GM21360 (cell line): Measurements from ENCODE around the gene MAGI2.
A peak's percentile ranks its signal among the peaks of the same experiment; 100 is the strongest.

Experiments used
- ATAC-seq: cut with Tn5 transposase; IDR thresholded peaks from one replicate; pipeline ENCODE4 v1.9.1; 2021; ENCODE audit warnings: mild to moderate bottlenecking, moderate library complexity; ENCODE audit not compliant: unreplicated experiment

The MAGI2 gene

GRCh38 chr7:78080241-78080640, 1373.2 kb downstream of the MAGI2 start:
- ATAC-seq, result no peak

GRCh38 chr7:78074713-78075112, 1378.8 kb downstream of the MAGI2 start:
- no peak for ATAC-seq

- no peak for ATAC-seq
Measured at GRCh38 chr7:78073609-78074382, 1379.7 kb downstream of the MAGI2 start.

GRCh38 chr7:78072201-78072590, 1381.3 kb downstream of the MAGI2 start:
- ATAC-seq, result no peak

GRCh38 chr7:78071491-78072200, 1381.8 kb downstream of the MAGI2 start:
- ATAC-seq, result no peak

GRCh38 chr7:78066599-78066998, 1386.9 kb downstream of the MAGI2 start:
- no peak for ATAC-seq

GRCh38 chr7:78063758-78064157, 1389.7 kb downstream of the MAGI2 start:
- no peak for ATAC-seq

- no peak for ATAC-seq
Measured at GRCh38 chr7:78062214-78062613, 1391.3 kb downstream of the MAGI2 start.

- no peak for ATAC-seq
Measured at GRCh38 chr7:78057571-78057970, 1395.9 kb downstream of the MAGI2 start.

- no peak for ATAC-seq
Measured at GRCh38 chr7:78055599-78055998, 1397.9 kb downstream of the MAGI2 start.

- ATAC-seq, result no peak
Measured at GRCh38 chr7:78055001-78055573, 1398.4 kb downstream of the MAGI2 start.

GRCh38 chr7:78052112-78052511, 1401.4 kb downstream of the MAGI2 start:
- no peak for ATAC-seq

GRCh38 chr7:78047800-78048199, 1405.7 kb downstream of the MAGI2 start:
- ATAC-seq, result no peak

- no peak for ATAC-seq
Measured at GRCh38 chr7:78043159-78043558, 1410.3 kb downstream of the MAGI2 start.

GRCh38 chr7:78041423-78041822, 1412.0 kb downstream of the MAGI2 start:
- no peak for ATAC-seq

GRCh38 chr7:78039790-78040776, 1413.4 kb downstream of the MAGI2 start:
- ATAC-seq, result peak; percentile 95

- ATAC-seq, result no peak
Measured at GRCh38 chr7:78038465-78039080, 1414.9 kb downstream of the MAGI2 start.

- no peak for ATAC-seq
Measured at GRCh38 chr7:78037603-78038002, 1415.9 kb downstream of the MAGI2 start.

- no peak for ATAC-seq
Measured at GRCh38 chr7:78033410-78033809, 1420.1 kb downstream of the MAGI2 start.

GRCh38 chr7:78026492-78026891, 1427.0 kb downstream of the MAGI2 start:
- no peak for ATAC-seq
